Transverse colon (tissue), 4 donors: ENCODE results near the gene CABCOCO1. TPM values are rescaled to one million over a fixed set of nuclear protein-coding genes. Genes with fewer than 3 reads are reported as not detected.

Experiments used
- DNase-seq: peaks from one replicate; pipeline ENCODE4 v3.0.0-alpha.2; 2019
- H3K27ac ChIP-seq, 4 donors: fragments of 200-600 bp; sonication (generic); 2 replicates each; pipeline ENCODE4 v1.5.1; 2016 to 2018; ENCODE audit warnings: inconsistent platforms in 4 of 4
- H3K27me3 ChIP-seq: fragments of 200-600 bp; sonication (generic); 2 replicates; pipeline ENCODE4 v1.5.1; 2017; ENCODE audit warnings: inconsistent platforms
- H3K36me3 ChIP-seq, 4 donors: fragments of 200-600 bp; sonication (generic); 2 replicates each; pipeline ENCODE4 v1.5.1; 2017 to 2019; ENCODE audit warnings: inconsistent platforms in 4 of 4
- H3K4me1 ChIP-seq, 4 donors: fragments of 200-600 bp; sonication (generic); 2 replicates each; pipeline ENCODE4 v1.5.1; 2017 to 2020; ENCODE audit warnings: inconsistent platforms in 4 of 4
- H3K4me3 ChIP-seq, 4 donors: fragments of 200-600 bp; sonication (generic); 1 replicate in 1 of 4; 2 replicates in 3 of 4; pipeline versions ENCODE4 v1.5.1 to v1.6.1; 2017 to 2019; ENCODE audit warnings: inconsistent platforms in 4 of 4
- H3K9me3 ChIP-seq, 2 donors: fragments of 200-600 bp; sonication (generic); 2 replicates each; pipeline ENCODE4 v1.5.1; 2017 to 2019; ENCODE audit warnings: inconsistent platforms in 2 of 2
- EP300 ChIP-seq: sonication (generic); formaldehyde crosslinking; IDR thresholded peaks from one replicate; pipeline ENCODE4 v1.6.1; 2017; ENCODE audit warnings: antibody characterized with exemption, low read depth
- POLR2A ChIP-seq: fragments of 450-650 bp; IDR thresholded peaks from one replicate; pipeline ENCODE4 v1.6.1; 2016; ENCODE audit warnings: antibody characterized with exemption, mild to moderate bottlenecking, moderate library complexity
- POLR2AphosphoS5 ChIP-seq, 3 donors: sonication (generic); formaldehyde crosslinking; IDR thresholded peaks; one replicate each; pipeline ENCODE4 v1.6.1; 2016; ENCODE audit warnings: antibody characterized with exemption in 3 of 3
- WGBS, 2 donors: methylation state at CpG; one replicate each; pipeline ENCODE4 v1.1.5; 2018; ENCODE audit warnings: low coverage in 1 of 2; 5-methylcytosine and 5-hydroxymethylcytosine counted together
- in situ Hi-C, 4 donors: fragments of 200-750 bp; cut with MboI; loops; one replicate each; pipeline versions ENCODE4 v1.15.0 to v1.15.1; 2017; ENCODE audit warnings: low sequenced_read_pairs in 3 of 4, low pct_ligation_motif_present in 1 of 4, low pct_unique_long_range_greater_than_20kb in 1 of 4
- intact Hi-C: fragments of 100-400 bp; cut with DNase I; formaldehyde crosslinking; loops from one replicate; pipeline ENCODE4 v1.15.1; 2023; ENCODE audit warnings: low total_unique reads
- total RNA-seq, 4 donors: library from RNA; depleted of rRNA; stranded (reverse); fragments of >200 nt; gene quantifications; one replicate each; pipeline ENCODE4 v1.1.0, GENCODE V29; 2016
- TF ChIP-seq, protein P1 (sequence below), 5 experiments: fragments of 200-600 bp in 3 of 5; fragments of 450-650 bp in 2 of 5; sonication (generic) in 3 of 5; IDR thresholded peaks; 1 replicate in 2 of 5; 2 replicates in 3 of 5; pipeline ENCODE4 v1.5.1; 2016 to 2017; ENCODE audit warnings: antibody characterized with exemption in 5 of 5, inconsistent platforms in 3 of 5, mild to moderate bottlenecking in 2 of 5, moderate library complexity in 1 of 5

Gene CABCOCO1
- total RNA-seq, 4 donors from 2014 or later, result not detected

- in situ Hi-C loops, result no loop called here
- WGBS, 2 donors, result 61 to 69% methylated on average over 2 of the region's 2 CpGs
- no peak overlapping the region for H3K27ac ChIP-seq
- no peak overlapping the region for H3K4me3 ChIP-seq
- TF ChIP-seq POLR2AphosphoS5 (IDR thresholded peaks at IDR 0.05) (no peak), POLR2A (no peak), EP300 (no peak)
- TF ChIP-seq, protein P1, sequence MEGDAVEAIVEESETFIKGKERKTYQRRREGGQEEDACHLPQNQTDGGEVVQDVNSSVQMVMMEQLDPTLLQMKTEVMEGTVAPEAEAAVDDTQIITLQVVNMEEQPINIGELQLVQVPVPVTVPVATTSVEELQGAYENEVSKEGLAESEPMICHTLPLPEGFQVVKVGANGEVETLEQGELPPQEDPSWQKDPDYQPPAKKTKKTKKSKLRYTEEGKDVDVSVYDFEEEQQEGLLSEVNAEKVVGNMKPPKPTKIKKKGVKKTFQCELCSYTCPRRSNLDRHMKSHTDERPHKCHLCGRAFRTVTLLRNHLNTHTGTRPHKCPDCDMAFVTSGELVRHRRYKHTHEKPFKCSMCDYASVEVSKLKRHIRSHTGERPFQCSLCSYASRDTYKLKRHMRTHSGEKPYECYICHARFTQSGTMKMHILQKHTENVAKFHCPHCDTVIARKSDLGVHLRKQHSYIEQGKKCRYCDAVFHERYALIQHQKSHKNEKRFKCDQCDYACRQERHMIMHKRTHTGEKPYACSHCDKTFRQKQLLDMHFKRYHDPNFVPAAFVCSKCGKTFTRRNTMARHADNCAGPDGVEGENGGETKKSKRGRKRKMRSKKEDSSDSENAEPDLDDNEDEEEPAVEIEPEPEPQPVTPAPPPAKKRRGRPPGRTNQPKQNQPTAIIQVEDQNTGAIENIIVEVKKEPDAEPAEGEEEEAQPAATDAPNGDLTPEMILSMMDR (IDR thresholded peaks at IDR 0.05), result no peak
- no peaks in the 10 kb centered on the region for H3K36me3 ChIP-seq
- peaks cover 0 to 2% (median 0%) of the 10 kb centered on the region in 4 donors for H3K4me1 ChIP-seq
- no peaks in the 10 kb centered on the region for H3K27me3 ChIP-seq
- H3K9me3 ChIP-seq, result no peaks in the 10 kb centered on the region
- no peak for DNase-seq
- intact Hi-C loops, result no loop called here
Measured at GRCh38 chr10:61775111-61775510, 112.4 kb downstream of the CABCOCO1 start.

DNA sequence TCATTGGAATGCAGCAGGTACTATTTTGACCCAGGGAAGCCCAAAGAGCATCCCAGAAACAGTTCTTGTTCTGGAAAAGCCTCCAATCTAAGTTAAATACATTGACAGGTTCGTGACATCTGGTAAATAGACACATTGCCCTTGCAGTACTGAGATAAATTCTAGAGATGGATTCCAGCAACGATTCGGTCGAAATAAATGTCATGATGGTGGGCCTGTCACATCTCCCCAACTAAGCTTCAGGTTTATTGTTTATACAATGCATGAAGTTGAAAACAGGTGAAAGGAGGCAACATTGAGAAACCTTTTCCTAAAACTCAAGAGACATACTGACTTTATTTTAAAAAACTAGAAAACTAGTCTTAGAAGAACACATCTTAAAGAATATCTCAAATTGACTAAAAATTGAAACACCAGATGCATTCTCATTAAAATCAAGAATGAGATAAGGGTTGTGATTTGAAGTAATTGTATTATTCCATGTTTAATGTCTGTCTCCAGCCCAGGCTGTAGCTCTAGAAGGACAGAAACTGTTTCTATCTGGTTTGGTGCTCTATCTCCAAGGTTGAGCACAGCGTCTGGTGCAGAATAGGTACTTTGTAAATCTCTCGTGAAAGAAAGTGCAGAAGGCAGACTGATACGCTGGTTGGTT lies 114.0 kb downstream of the CABCOCO1 start:
- 77 to 87% methylated on average over 5 to 7 of the region's 7 CpGs for WGBS, 2 donors
- Histone ChIP-seq H3K27ac (no peak overlapping the region), H3K4me3 (no peak overlapping the region), H3K36me3 (no peaks in the 10 kb centered on the region), H3K9me3 (no peaks in the 10 kb centered on the region), H3K27me3 (no peaks in the 10 kb centered on the region), H3K4me1 (peaks cover 0 to 8% (median 0%) of the 10 kb centered on the region in 4 donors)
- DNase-seq, result no peak
- TF ChIP-seq, protein P1 (IDR thresholded peaks at IDR 0.05), result no peak
- TF ChIP-seq POLR2AphosphoS5 (IDR thresholded peaks at IDR 0.05), result no peak
- TF ChIP-seq POLR2A, result no peak
- TF ChIP-seq EP300, result no peak
- intact Hi-C loops (no loop called here), in situ Hi-C loops (no loop called here)

DNA sequence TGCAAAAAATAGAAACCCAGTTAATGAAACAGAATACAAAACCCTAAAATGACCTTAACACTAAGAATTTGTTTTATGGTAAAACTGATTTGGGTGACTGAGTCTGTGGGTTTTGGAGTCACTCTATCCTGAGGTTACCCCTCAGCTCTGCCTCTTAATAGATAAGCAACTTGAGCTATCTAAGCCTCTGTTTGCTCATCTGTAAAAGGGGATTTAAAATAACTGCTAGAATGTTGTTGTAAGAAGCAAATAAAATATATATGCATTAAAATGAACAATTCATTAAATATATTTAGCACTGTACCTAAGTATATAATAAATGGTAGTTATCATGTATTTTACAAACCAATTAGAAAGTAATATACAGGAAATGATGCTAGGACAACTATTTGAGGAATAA lies 115.4 kb downstream of the CABCOCO1 start:
- Histone ChIP-seq H3K4me3 (no peak overlapping the region), H3K27ac (no peak overlapping the region), H3K9me3 (no peaks in the 10 kb centered on the region), H3K4me1 (peaks cover 0 to 8% (median 0%) of the 10 kb centered on the region in 4 donors), H3K36me3 (no peaks in the 10 kb centered on the region), H3K27me3 (no peaks in the 10 kb centered on the region)
- DNase-seq, result no peak
- no peak for TF ChIP-seq POLR2A
- TF ChIP-seq, protein P1 (IDR thresholded peaks at IDR 0.05), result no peak
- TF ChIP-seq EP300, result no peak
- no peak for TF ChIP-seq POLR2AphosphoS5 (IDR thresholded peaks at IDR 0.05)
- in situ Hi-C loops (no loop called here), intact Hi-C loops (no loop called here)

- H3K4me1 ChIP-seq, result peaks cover 0 to 8% (median 0%) of the 10 kb centered on the region in 4 donors
- intact Hi-C loops (no loop called here), in situ Hi-C loops (no loop called here)
- TF ChIP-seq POLR2AphosphoS5 (IDR thresholded peaks at IDR 0.05) (no peak), EP300 (no peak), POLR2A (no peak)
- TF ChIP-seq, protein P1 (IDR thresholded peaks at IDR 0.05), result no peak
- 91 to 96% methylated on average over 6 of the region's 6 CpGs for WGBS, 2 donors
- no peaks in the 10 kb centered on the region for H3K36me3 ChIP-seq
- H3K27ac ChIP-seq, result peak overlapping the region; percentile 37 to 53 (median 50)
- no peak for DNase-seq
- no peak overlapping the region for H3K4me3 ChIP-seq
- no peaks in the 10 kb centered on the region for H3K9me3 ChIP-seq
- H3K27me3 ChIP-seq, result no peaks in the 10 kb centered on the region
Measured at GRCh38 chr10:61779276-61779675, 116.5 kb downstream of the CABCOCO1 start.
